ENCODE results near the gene TMEM131L. TPM values are rescaled to one million over a fixed set of nuclear protein-coding genes. Genes with fewer than 3 reads are reported as not detected.
"Not testable (repeated sequence)": the region's sequence is repeated elsewhere in the genome, so short reads cannot be mapped to it uniquely, and the experiment has no call there.

Gene TMEM131L
- total and polyA plus RNA-seq, 12 donors: 2.5 to 11.7 (median 4.8) TPM

DNA sequence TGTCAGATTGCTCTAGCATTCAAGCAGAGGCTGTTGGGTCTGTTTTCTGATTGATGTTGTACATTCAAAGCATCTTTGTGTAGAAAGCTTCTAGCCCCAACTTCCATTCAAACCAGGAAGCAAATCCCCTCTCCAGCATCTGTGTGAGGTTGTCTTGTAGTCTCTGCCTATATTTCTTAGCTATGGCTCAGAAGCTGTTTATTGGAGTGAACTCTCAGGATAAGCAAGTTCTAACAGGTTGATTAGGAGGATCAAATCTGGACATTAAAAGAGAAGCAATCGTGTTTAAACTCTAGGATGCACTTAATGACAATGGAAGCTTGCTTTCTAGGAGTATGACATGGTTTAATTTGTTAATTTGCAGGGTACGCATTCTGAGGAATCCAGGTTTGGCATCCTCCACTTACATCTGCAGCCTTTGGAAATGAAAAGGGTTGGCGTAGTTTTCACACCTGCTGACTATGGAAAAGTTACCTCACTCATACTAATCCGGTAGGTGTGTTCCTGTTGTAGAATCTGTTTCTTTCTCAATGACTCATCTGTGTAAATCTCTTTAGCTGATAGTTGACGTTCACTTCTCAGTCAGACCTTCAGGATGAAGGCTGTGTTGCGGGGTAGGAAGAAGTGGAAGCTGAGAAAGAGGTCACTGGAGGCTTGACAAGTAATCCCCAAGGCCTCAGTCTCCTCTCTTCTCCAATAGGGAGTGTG is 129.9 kb downstream of the TMEM131L start:
- WGBS, 4 donors: 78 to 86% (median 80%) methylated on average over 6 of the region's 6 CpGs

DNA sequence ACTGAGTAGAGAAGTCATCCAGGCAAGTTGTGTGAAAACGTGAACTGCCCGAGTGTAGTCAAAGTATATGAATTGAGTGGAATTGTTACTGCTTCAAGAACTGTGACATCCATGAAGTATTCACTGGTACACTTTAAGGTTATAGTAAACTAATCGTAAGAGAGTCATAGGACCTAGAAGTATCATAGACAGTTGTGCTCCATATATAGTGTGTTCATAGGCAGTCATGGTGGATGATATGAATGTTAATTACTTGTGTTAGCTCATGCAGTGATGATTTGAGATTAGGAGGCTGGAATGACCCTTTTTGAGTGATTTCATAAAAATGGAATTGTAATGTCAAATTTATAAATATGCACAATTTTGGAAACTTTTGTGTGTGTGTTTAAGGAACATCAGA is 136.6 kb downstream of the TMEM131L start:
- H3K4me3 ChIP-seq: no peak overlapping the region
- no peak overlapping the region for H3K27ac ChIP-seq
- no peaks in the 10 kb centered on the region for H3K27me3 ChIP-seq
- no peak for DNase-seq
- TF ChIP-seq, protein P1, sequence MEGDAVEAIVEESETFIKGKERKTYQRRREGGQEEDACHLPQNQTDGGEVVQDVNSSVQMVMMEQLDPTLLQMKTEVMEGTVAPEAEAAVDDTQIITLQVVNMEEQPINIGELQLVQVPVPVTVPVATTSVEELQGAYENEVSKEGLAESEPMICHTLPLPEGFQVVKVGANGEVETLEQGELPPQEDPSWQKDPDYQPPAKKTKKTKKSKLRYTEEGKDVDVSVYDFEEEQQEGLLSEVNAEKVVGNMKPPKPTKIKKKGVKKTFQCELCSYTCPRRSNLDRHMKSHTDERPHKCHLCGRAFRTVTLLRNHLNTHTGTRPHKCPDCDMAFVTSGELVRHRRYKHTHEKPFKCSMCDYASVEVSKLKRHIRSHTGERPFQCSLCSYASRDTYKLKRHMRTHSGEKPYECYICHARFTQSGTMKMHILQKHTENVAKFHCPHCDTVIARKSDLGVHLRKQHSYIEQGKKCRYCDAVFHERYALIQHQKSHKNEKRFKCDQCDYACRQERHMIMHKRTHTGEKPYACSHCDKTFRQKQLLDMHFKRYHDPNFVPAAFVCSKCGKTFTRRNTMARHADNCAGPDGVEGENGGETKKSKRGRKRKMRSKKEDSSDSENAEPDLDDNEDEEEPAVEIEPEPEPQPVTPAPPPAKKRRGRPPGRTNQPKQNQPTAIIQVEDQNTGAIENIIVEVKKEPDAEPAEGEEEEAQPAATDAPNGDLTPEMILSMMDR (IDR thresholded peaks at IDR 0.05): no peak
- no peak for TF ChIP-seq POLR2A (IDR thresholded peaks at IDR 0.05)
- intact Hi-C loops (cut with DNase I): no loop called here
- H3K4me1 ChIP-seq (replicated peaks in 1 of 2): no peaks in the 10 kb centered on the region
- H3K9me3 ChIP-seq (replicated peaks in 1 of 3): no peaks in the 10 kb centered on the region
- H3K36me3 ChIP-seq (replicated peaks in 1 of 2): peaks cover 0 to 22% of the 10 kb centered on the region in 2 donors
- WGBS, 4 donors: 95 to 98% (median 95%) methylated on average over 3 of the region's 3 CpGs

More for the DNA sequence above, 129.9 kb downstream of the TMEM131L start:
- Histone ChIP-seq H3K27ac (no peak overlapping the region), H3K4me1 (replicated peaks in 1 of 2) (no peaks in the 10 kb centered on the region), H3K9me3 (replicated peaks in 1 of 3) (no peaks in the 10 kb centered on the region), H3K4me3 (no peak overlapping the region), H3K36me3 (replicated peaks in 1 of 2) (peaks cover 0 to 12% of the 10 kb centered on the region in 2 donors), H3K27me3 (no peaks in the 10 kb centered on the region)
- intact Hi-C loops (cut with DNase I): no loop called here
- no peak for DNase-seq
- TF ChIP-seq POLR2A (IDR thresholded peaks at IDR 0.05): no peak
- TF ChIP-seq, protein P1 (IDR thresholded peaks at IDR 0.05): no peak

DNA sequence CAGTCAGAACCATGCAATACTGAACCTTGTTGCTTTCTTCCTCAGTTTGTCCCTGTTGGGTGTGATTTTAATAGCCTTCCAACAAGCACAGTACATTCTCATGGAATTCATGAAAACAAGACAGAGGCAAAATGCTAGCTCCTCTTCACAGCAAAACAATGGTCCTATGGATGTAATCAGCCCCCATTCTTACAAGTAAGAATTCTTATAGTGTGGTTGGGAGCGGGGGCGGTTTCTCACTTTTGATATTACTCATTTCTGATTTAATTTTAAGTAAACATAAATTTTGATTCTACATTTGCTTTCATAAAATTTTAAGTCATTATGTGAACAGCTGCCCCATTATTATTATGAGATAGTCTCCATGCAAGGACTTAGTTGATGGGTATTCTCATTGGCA is 137.1 kb downstream of the TMEM131L start:
- Histone ChIP-seq H3K9me3 (replicated peaks in 1 of 3) (no peaks in the 10 kb centered on the region), H3K27ac (no peak overlapping the region), H3K36me3 (replicated peaks in 1 of 2) (peaks cover 0 to 21% of the 10 kb centered on the region in 2 donors), H3K4me3 (no peak overlapping the region), H3K27me3 (no peaks in the 10 kb centered on the region), H3K4me1 (replicated peaks in 1 of 2) (no peaks in the 10 kb centered on the region)
- no peak for DNase-seq
- TF ChIP-seq, protein P1 (IDR thresholded peaks at IDR 0.05): no peak
- no peak for TF ChIP-seq POLR2A (IDR thresholded peaks at IDR 0.05)
- intact Hi-C loops (cut with DNase I): no loop called here
- WGBS, 4 donors: 93 to 98% (median 97%) methylated on average over 2 of the region's 2 CpGs

DNA sequence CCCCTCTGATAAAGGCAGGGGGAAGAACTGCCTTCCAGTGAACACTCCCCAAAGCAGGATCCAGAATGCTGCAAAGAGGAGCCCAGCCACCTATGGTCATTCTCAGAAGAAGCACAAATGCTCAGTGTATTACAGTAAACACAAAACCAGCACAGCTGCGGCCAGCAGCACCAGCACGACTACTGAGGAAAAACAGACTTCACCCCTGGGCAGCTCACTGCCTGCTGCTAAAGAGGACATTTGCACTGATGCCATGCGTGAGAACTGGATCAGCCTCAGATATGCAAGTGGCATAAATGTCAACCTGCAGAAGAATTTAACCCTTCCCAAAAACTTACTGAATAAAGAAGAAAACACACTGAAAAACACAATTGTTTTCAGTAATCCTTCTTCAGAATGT is 137.7 kb downstream of the TMEM131L start:
- H3K27me3 ChIP-seq: no peaks in the 10 kb centered on the region
- no peak overlapping the region for H3K27ac ChIP-seq
- no peak overlapping the region for H3K4me3 ChIP-seq
- H3K36me3 ChIP-seq (replicated peaks in 1 of 2): peaks cover 0 to 15% of the 10 kb centered on the region in 2 donors
- no peak for DNase-seq
- H3K9me3 ChIP-seq (replicated peaks in 1 of 3): no peaks in the 10 kb centered on the region
- no peaks in the 10 kb centered on the region for H3K4me1 ChIP-seq (replicated peaks in 1 of 2)
- intact Hi-C loops (cut with DNase I): no loop called here
- WGBS, 4 donors: 86 to 94% (median 92%) methylated on average over 3 of the region's 3 CpGs
- TF ChIP-seq POLR2A (IDR thresholded peaks at IDR 0.05): no peak
- TF ChIP-seq, protein P1 (IDR thresholded peaks at IDR 0.05): no peak

DNA sequence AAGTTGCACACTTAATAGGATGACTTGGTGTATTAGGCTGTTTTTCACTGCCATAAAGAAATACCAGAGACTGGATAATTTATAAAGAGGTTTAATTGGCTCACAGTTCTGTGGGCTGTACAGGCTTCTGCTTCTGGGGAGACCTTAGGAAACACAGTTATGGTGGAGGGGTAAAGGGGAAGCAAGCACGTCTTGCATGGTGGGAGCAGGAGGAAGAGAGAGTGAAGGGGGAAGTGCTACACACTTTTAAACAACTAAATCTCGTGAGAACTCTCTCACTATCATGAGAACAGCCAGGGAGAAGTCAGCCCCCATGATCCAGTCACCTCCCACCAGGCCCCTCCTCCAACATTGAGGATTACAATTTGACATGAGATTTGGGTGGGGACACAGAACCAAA is 142.9 kb downstream of the TMEM131L start:
- 56 to 77% (median 69%) methylated on average over 2 of the region's 2 CpGs for WGBS, 4 donors
- H3K36me3 ChIP-seq (replicated peaks in 1 of 2); intact Hi-C loops (cut with DNase I): not testable (repeated sequence)

More for the DNA sequence above, 142.9 kb downstream of the TMEM131L start:
- not testable (repeated sequence) for DNase-seq; H3K27me3 ChIP-seq; H3K9me3 ChIP-seq (replicated peaks in 1 of 3); H3K4me3 ChIP-seq; H3K4me1 ChIP-seq (replicated peaks in 1 of 2); H3K27ac ChIP-seq

Measured in adrenal gland (tissue), 12 donors.